K562 (cell line): ENCODE data around the gene ZNF213. TPM values are rescaled to one million over a fixed set of nuclear protein-coding genes. Genes with fewer than 3 reads are reported as not detected.

Experiments used
- ATAC-seq: fragments of 200-7000 bp; cut with Tn5 transposase; 3 replicates; pipeline ENCODE4 v1.9.1; 2020; ENCODE audit warnings: moderate library complexity
- BruUV-seq: library from RNA; stranded (reverse); fragments of 400-500 nt; replicated peaks from 2 replicates; lab custom pipeline; 2021; lab: Mats Ljungman, UMichigan
- CTCF ChIA-PET: fragments of 300-600 bp; formaldehyde crosslinking; extraction: SDS; loops from one replicate; lab custom pipeline; 2021; ENCODE audit warnings: low intra/inter-chr PET ratio; lab: Yijun Ruan, JAX
- POLR2A ChIA-PET: fragments of 300-600, 350-650 bp; sonication (Branson Sonifier 250); formaldehyde crosslinking; extraction: SDS; loops from one replicate; lab custom pipeline; 2021; ENCODE audit warnings: antibody characterized with exemption, inconsistent platforms; lab: Yijun Ruan, JAX
- DNase-seq, 4 experiments: peaks; one replicate each; pipeline versions ENCODE4 v3.0.0 to v3.0.0-alpha.2; 2011 to 2018; ENCODE audit warnings: low spot score in 3 of 4, mixed read lengths in 3 of 4; ENCODE audit errors: extremely low read depth in 1 of 4
- FAIRE-seq: peaks from 2 replicates; lab custom pipeline; 2011; peaks lifted over from hg19 to GRCh38; lab: Jason Lieb, UNC
- H2AFZ ChIP-seq: 2 replicates; pipeline ENCODE4 v1.6.0; 2011; ENCODE audit warnings: low read depth, low read length, control low read depth, inconsistent platforms
- H3K27ac ChIP-seq: fragments of 200-600 bp; 3 replicates; pipeline ENCODE4 v1.8.0; 2011; ENCODE audit warnings: low read depth, mild to moderate bottlenecking, control low read depth, inconsistent platforms, low read length, moderate library complexity, mixed read lengths; ENCODE audit errors: extremely low read depth
- H3K27me3 ChIP-seq, 2 experiments: fragments of 300-600 bp in 1 of 2; 2 replicates in 1 of 2; 3 replicates in 1 of 2; pipeline versions ENCODE4 v1.6.0 to v1.8.0; 2011; ENCODE audit warnings: inconsistent platforms in 2 of 2, low read length in 2 of 2, mild to moderate bottlenecking in 1 of 2, mixed read lengths in 1 of 2, moderate library complexity in 1 of 2; ENCODE audit not compliant: control insufficient read depth in 2 of 2, insufficient read depth in 2 of 2
- H3K36me3 ChIP-seq: fragments of 300-600 bp; 3 replicates; pipeline ENCODE4 v1.8.0; 2011; ENCODE audit warnings: mild to moderate bottlenecking, low read length, inconsistent platforms; ENCODE audit not compliant: control insufficient read depth, insufficient read depth
- H3K4me1 ChIP-seq, 2 experiments: fragments of 200-600 bp in 1 of 2; replicated peaks in 1 of 2; 2 replicates in 1 of 2; 3 replicates in 1 of 2; pipeline versions ENCODE4 v1.5.1 to v1.8.0; 2011; ENCODE audit warnings: inconsistent platforms in 2 of 2, low read length in 2 of 2, mild to moderate bottlenecking in 1 of 2, mixed read lengths in 1 of 2, moderate library complexity in 1 of 2; ENCODE audit not compliant: control insufficient read depth in 2 of 2, insufficient read depth in 2 of 2
- H3K4me2 ChIP-seq: 2 replicates; pipeline ENCODE4 v1.6.1; 2011; ENCODE audit warnings: low read length, control low read depth, inconsistent platforms, mixed read lengths; ENCODE audit not compliant: insufficient read depth
- H3K4me3 ChIP-seq: fragments of 200-600 bp; sonication (generic), shearing (Covaris generic); 2 replicates; pipeline ENCODE4 v1.5.1; 2016; ENCODE audit warnings: control low read depth, inconsistent platforms
- H3K79me2 ChIP-seq: fragments of 200-600 bp; 3 replicates; pipeline ENCODE4 v1.8.0; 2011; ENCODE audit warnings: low read length, inconsistent platforms; ENCODE audit not compliant: control insufficient read depth, insufficient read depth
- H3K9ac ChIP-seq, 2 experiments: 2 replicates each; pipeline versions ENCODE4 v1.6.0 to v1.6.1; 2011; ENCODE audit warnings: low read depth in 2 of 2, low read length in 2 of 2, control low read depth in 1 of 2, inconsistent platforms in 1 of 2, mild to moderate bottlenecking in 1 of 2, mixed read lengths in 1 of 2; ENCODE audit not compliant: insufficient read depth in 1 of 2
- H3K9me1 ChIP-seq: one replicate; pipeline ENCODE4 v1.6.0; 2011; ENCODE audit warnings: inconsistent platforms, mild to moderate bottlenecking, low read length, moderate library complexity; ENCODE audit not compliant: control insufficient read depth, insufficient read depth
- H3K9me3 ChIP-seq: replicated peaks from 2 replicates; pipeline ENCODE4 v1.5.1; 2011; ENCODE audit warnings: low read depth, low read length, inconsistent platforms; ENCODE audit not compliant: control insufficient read depth, insufficient read depth
- H4K20me1 ChIP-seq: replicated peaks from 2 replicates; pipeline ENCODE4 v1.6.1; 2011; ENCODE audit warnings: low read length, inconsistent platforms, mixed read lengths; ENCODE audit not compliant: control insufficient read depth, insufficient read depth
- ATF1 ChIP-seq, 2 experiments: fragments of 450-650 bp in 1 of 2; IDR thresholded peaks; 2 replicates each; pipeline ENCODE4 v1.6.1; 2016; ENCODE audit warnings: missing compliant biosample characterization in 1 of 2, missing genetic modification characterization in 1 of 2
- CAMTA2 ChIP-seq: fragments of 250-450 bp; sonication (Bioruptor Pico); conservative IDR thresholded peaks from 2 replicates; pipeline ENCODE4 v1.5.1; 2022
- L3MBTL2 ChIP-seq: fragments of 450-650 bp; IDR thresholded peaks from 2 replicates; pipeline ENCODE4 v1.6.1; 2016; ENCODE audit warnings: mild to moderate bottlenecking, moderate library complexity
- RFX5 ChIP-seq: IDR thresholded peaks from 2 replicates; pipeline ENCODE4 v1.6.1; 2011; ENCODE audit warnings: low read depth, mild to moderate bottlenecking, improper control_type of control experiment, low read length
- ZNF143 ChIP-seq: sonication (generic); formaldehyde crosslinking; IDR thresholded peaks from 2 replicates; pipeline ENCODE4 v1.9.0; 2022; ENCODE audit warnings: mild to moderate bottlenecking, missing genetic modification reagents
- ZNF165 ChIP-seq: fragments of 250-450 bp; sonication (Bioruptor Pico); IDR thresholded peaks from 2 replicates; pipeline ENCODE4 v1.4.0; 2020; ENCODE audit warnings: borderline replicate concordance
- WGBS: fragments of 100-300 bp; shearing (Covaris generic); methylation state at CpG from one replicate; pipeline ENCODE4 v1.1.6; 2016; ENCODE audit warnings: low coverage, mixed read lengths; ENCODE audit not compliant: insufficient coverage; ENCODE audit errors: missing lambda C conversion rate; 5-methylcytosine and 5-hydroxymethylcytosine counted together
- in situ Hi-C: fragments of 300-500 bp; cut with MboI; formaldehyde crosslinking; loops from 4 replicates; pipeline ENCODE4 v1.15.0; 2018; ENCODE audit warnings: inconsistent platforms, mixed read lengths
- intact Hi-C: fragments of 100-400 bp; cut with micrococcal nuclease; formaldehyde crosslinking; loops from 2 replicates; pipeline ENCODE4 v1.14.2; 2022
- polyA plus RNA-seq, 8 experiments: library from polyadenylated mRNA; depleted of rRNA in 4 of 8; stranded (reverse) in 5 of 8; unstranded in 3 of 8; fragments of >200 nt; fragmentation: Nextera tagmentation in 2 of 8; fragmentation: Illumina TruSeq in 1 of 8; extraction: Ambion mirVana in 2 of 8; extraction: Trizol in 1 of 8; gene quantifications; 2 replicates each; pipeline versions ENCODE4 v1.2.1 to v1.2.3, GENCODE V29; 2011 to 2014; ENCODE audit warnings: inconsistent platforms in 1 of 8, missing spikeins in 1 of 8
- total RNA-seq, 7 experiments: library from RNA; depleted of rRNA in 6 of 7; stranded (reverse); fragments of >200 nt in 6 of 7; fragmentation: Illumina TruSeq in 2 of 7; extraction: Trizol in 2 of 7; gene quantifications; 2 replicates each; pipeline versions ENCODE4 v1.2.1 to v1.2.3, GENCODE V29; 2011 to 2021; ENCODE audit warnings: low replicate concordance in 1 of 7
- TF ChIP-seq, protein P1 (sequence below), 2 experiments: fragments of 450-650 bp in 1 of 2; IDR thresholded peaks; 2 replicates each; pipeline ENCODE4 v1.6.1; 2011 to 2017; ENCODE audit warnings: low read depth in 2 of 2, antibody characterized with exemption in 1 of 2, borderline replicate concordance in 1 of 2, low read length in 1 of 2, mild to moderate bottlenecking in 1 of 2, mixed read lengths in 1 of 2; ENCODE audit not compliant: control insufficient read depth in 1 of 2

Gene ZNF213
- total and polyA plus RNA-seq, 9 of the 15 experiments (the other 6 are each of a cell fraction or from before 2014, with no cell fraction given) = 0.49 to 10.0 (median 1.8) TPM

DNA sequence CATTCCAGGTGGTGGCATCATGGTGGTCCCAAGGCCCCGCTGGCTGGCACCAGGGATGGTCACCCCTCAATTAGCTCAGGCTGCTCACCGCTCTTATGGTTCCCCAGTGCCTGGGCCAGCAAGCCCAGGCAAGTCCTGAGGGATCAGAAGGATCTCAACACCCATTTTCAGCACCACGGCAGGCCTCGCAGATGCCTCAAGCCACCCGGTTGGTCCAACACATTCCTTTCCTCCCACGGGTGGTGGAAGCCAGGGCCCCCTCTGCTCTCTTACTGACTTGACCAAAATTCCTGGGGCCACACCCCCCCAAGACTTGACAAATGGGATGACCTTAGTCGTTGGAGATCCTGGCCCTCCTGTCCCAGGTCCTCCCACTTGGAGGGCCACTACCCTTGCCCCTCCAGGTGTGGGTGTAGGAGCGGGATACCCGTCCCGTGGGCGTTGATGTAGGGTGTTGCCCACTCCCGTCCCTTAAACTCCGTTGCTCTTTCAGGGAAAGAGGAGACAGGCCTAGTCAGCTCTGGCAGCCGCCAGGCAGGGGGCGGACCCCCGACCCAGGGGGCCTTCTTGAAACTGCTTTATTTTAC is 16.5 kb upstream of the ZNF213 start:
- CTCF ChIA-PET = no interaction called here
- Histone ChIP-seq H2AFZ (no peak overlapping the region), H3K4me2 (no peak overlapping the region), H3K9ac (no peak overlapping the region; a peak in 2 of 4 replicates), H3K4me3 (no peak overlapping the region), H3K4me1 (peaks cover 9 to 28% of the 10 kb centered on the region in 2 experiments; a peak in 4 of 5 replicates), H4K20me1 (no peaks in the 10 kb centered on the region; the same call in 1 of the 2 replicates), H3K9me1 (no peaks in the 10 kb centered on the region), H3K27me3 (no peaks in the 10 kb centered on the region), H3K36me3 (peaks cover 21% of the 10 kb centered on the region; the same call in 2 of the 3 replicates), H3K79me2 (peaks cover 5% of the 10 kb centered on the region; the same call in 1 of the 3 replicates), H3K9me3 (no peaks in the 10 kb centered on the region), H3K27ac (no peak overlapping the region)
- ATAC-seq = no peak
- in situ Hi-C loops = no loop called here
- TF ChIP-seq ZNF165 (CRISPR knock-in tag) = no peak
- TF ChIP-seq RFX5 = no peak
- TF ChIP-seq, protein P1, sequence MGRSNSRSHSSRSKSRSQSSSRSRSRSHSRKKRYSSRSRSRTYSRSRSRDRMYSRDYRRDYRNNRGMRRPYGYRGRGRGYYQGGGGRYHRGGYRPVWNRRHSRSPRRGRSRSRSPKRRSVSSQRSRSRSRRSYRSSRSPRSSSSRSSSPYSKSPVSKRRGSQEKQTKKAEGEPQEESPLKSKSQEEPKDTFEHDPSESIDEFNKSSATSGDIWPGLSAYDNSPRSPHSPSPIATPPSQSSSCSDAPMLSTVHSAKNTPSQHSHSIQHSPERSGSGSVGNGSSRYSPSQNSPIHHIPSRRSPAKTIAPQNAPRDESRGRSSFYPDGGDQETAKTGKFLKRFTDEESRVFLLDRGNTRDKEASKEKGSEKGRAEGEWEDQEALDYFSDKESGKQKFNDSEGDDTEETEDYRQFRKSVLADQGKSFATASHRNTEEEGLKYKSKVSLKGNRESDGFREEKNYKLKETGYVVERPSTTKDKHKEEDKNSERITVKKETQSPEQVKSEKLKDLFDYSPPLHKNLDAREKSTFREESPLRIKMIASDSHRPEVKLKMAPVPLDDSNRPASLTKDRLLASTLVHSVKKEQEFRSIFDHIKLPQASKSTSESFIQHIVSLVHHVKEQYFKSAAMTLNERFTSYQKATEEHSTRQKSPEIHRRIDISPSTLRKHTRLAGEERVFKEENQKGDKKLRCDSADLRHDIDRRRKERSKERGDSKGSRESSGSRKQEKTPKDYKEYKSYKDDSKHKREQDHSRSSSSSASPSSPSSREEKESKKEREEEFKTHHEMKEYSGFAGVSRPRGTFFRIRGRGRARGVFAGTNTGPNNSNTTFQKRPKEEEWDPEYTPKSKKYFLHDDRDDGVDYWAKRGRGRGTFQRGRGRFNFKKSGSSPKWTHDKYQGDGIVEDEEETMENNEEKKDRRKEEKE (IDR thresholded peaks at IDR 0.05; ENCODE audit: borderline replicate concordance in 1 of 2, control insufficient read depth in 1 of 2, low read depth in 2 of 2, low read length in 1 of 2) = no peak
- TF ChIP-seq CAMTA2 (CRISPR knock-in tag) = no peak
- no peak for TF ChIP-seq ZNF143 (CRISPR knock-in tag)
- TF ChIP-seq L3MBTL2 = no peak
- no peak for TF ChIP-seq ATF1 (CRISPR knock-in tag; IDR thresholded peaks at IDR 0.05)
- TF ChIP-seq ATF1 (tag; IDR thresholded peaks at IDR 0.05) = no peak
- FAIRE-seq = no peak
- intact Hi-C loops = no loop called here
- POLR2A ChIA-PET = interaction anchor here (0.5 to 1.6 kb wide), 4 partner anchors 8 to 1087 kb away, joined by 3 to 6 read pairs (median 4); no protein-coding TSS in a partner anchor
- BruUV-seq = no TSS peak
- 83% methylated on average over 16 of the region's 16 CpGs for WGBS
- DNase-seq = no peak
